Measurements from ENCODE around the gene CDK18. TPM values are rescaled to one million over a fixed set of nuclear protein-coding genes. Genes with fewer than 3 reads are reported as not detected.

The CDK18 gene
- total and polyA plus RNA-seq, 9 of the 15 experiments (the other 6 are each of a cell fraction or from before 2014, with no cell fraction given) = 0.05 to 0.69 (median 0.17) TPM; not detected in 2

DNA sequence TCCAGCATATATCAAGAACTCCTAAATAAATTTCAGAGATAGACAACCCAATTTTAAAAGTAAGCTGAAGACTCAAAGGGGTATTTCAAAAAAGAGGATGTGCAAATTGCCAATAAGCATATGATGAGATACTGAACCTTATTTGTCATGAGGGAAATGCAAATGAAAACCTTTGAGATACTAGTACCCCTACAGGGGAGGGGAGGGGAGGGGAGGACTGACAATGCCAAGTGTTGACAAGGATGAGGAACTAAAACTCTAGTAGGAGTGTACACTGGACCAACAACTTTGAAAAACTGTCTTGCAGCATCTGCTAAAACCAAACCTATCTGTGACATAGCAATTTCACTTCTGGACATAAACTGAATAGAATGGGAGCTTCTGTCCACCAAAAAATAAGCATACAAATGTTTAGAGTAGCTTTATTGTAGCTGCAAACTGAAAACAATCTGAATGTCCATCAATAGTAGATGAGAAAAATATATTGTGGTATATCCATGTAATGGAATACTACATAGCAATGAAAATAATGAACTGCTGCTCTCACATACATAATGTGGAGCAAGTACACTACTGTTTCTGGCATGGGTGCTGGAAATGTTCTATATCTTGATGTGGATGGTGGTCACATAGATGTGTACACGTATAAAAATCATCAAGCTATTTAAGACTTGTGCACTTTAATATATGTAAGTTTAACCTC lies 57.2 kb downstream of the CDK18 start:
- ChIA-PET CTCF (ENCODE audit: low intra/inter-chr PET ratio) (no interaction called here), POLR2A (interaction anchor here (0.7 kb wide), 1 partner anchor 14 kb away, joined by 4 read pairs; no protein-coding TSS in a partner anchor)
- no peak for TF ChIP-seq CBX3 (IDR thresholded peaks at IDR 0.05; ENCODE audit: borderline replicate concordance in 1 of 2, low read length in 2 of 2)
- TF ChIP-seq ZNF124 (CRISPR knock-in tag; IDR thresholded peaks at IDR 0.05) = no peak
- no peak for TF ChIP-seq NR2F6 (CRISPR knock-in tag; IDR thresholded peaks at IDR 0.05)
- TF ChIP-seq POU5F1 (IDR thresholded peaks at IDR 0.05; ENCODE audit: borderline replicate concordance, low read depth, low read length, partially characterized antibody) = peak; percentile 3
- no peak for TF ChIP-seq ASH1L (IDR thresholded peaks at IDR 0.05; ENCODE audit: borderline replicate concordance, low read depth, partially characterized antibody)
- TF ChIP-seq RBM25 (IDR thresholded peaks at IDR 0.05; ENCODE audit: low read depth, low read length, severe bottlenecking) = peak; percentile 43
- TF ChIP-seq NFXL1 (CRISPR knock-in tag; IDR thresholded peaks at IDR 0.05) = no peak
- TF ChIP-seq ZNF146 (CRISPR knock-in tag; IDR thresholded peaks at IDR 0.05; ENCODE audit: unreplicated experiment) = peak; percentile 84
- 0 out of 2 replicates have a peak, but pooled peaks have one; percentile 29 for TF ChIP-seq ZNF507 (tag; conservative IDR thresholded peaks at IDR 0.05)
- TF ChIP-seq BRD9 (IDR thresholded peaks at IDR 0.05; ENCODE audit: low read depth, partially characterized antibody) = no peak
- no peak for TF ChIP-seq HCFC1 (IDR thresholded peaks at IDR 0.05; ENCODE audit: low read depth, low read length)
- TF ChIP-seq TBP (optimal IDR thresholded peaks at IDR 0.05; ENCODE audit: low read depth, low read length) = no peak

More for the DNA sequence above, 57.2 kb downstream of the CDK18 start:
- Histone ChIP-seq H3K9me3 (replicated peaks; ENCODE audit: control insufficient read depth, insufficient read depth, low read depth, low read length) (no peaks in the 10 kb centered on the region), H3K9me1 (ENCODE audit: control insufficient read depth, insufficient read depth, low read length) (no peaks in the 10 kb centered on the region), H3K36me3 (ENCODE audit: control insufficient read depth, insufficient read depth, low read length) (no peaks in the 10 kb centered on the region), H3K4me3 (no peak overlapping the region), H3K9ac (ENCODE audit: insufficient read depth in 1 of 2, low read depth in 2 of 2, low read length in 2 of 2) (no peak overlapping the region), H3K79me2 (ENCODE audit: control insufficient read depth, insufficient read depth, low read length) (no peaks in the 10 kb centered on the region), H3K27me3 (ENCODE audit: control insufficient read depth in 2 of 2, insufficient read depth in 2 of 2, low read length in 2 of 2) (peaks cover 4 to 8% of the 10 kb centered on the region in 2 experiments; a peak in 2 of 5 replicates), H3K4me2 (ENCODE audit: insufficient read depth, low read length) (no peak overlapping the region), H4K20me1 (replicated peaks; ENCODE audit: control insufficient read depth, insufficient read depth, low read length) (no peaks in the 10 kb centered on the region), H3K4me1 (replicated peaks in 1 of 2; ENCODE audit: control insufficient read depth in 2 of 2, insufficient read depth in 2 of 2, low read length in 2 of 2) (no peaks in the 10 kb centered on the region), H2AFZ (ENCODE audit: low read depth, low read length) (no peak overlapping the region), H3K27ac (ENCODE audit: extremely low read depth, low read depth, low read length) (no peak overlapping the region)
- FAIRE-seq = no peak
- DNase-seq (ENCODE audit: extremely low read depth in 1 of 4, low spot score in 3 of 4) = no peak
- no TSS peak for BruUV-seq (replicated peaks)
- intact Hi-C loops (cut with micrococcal nuclease) (no loop called here), in situ Hi-C loops (cut with MboI) (no loop called here)
- no peak for ATAC-seq
- WGBS (ENCODE audit: insufficient coverage, low coverage, missing lambda C conversion rate) = 0% methylated on average over 1 of the region's 1 CpG
